ENCODE results near the gene CCSER1.

- no peak for TF ChIP-seq CTCF (IDR thresholded peaks at IDR 0.05)
- TF ChIP-seq POLR2AphosphoS5 (IDR thresholded peaks at IDR 0.05), result no peak
- no peak for TF ChIP-seq POLR2A (IDR thresholded peaks at IDR 0.05; ENCODE audit: low read depth)
Observed at GRCh38 chr4:91513326-91513725, 1386.1 kb downstream of the CCSER1 start.

Data from esophagus muscularis mucosa (tissue), 3 donors.